GM18909 (cell line): ENCODE results near the gene PDE3B.

Source experiments
- ATAC-seq: cut with Tn5 transposase; IDR thresholded peaks from one replicate; pipeline ENCODE4 v1.9.1; 2021; ENCODE audit warnings: mild to moderate bottlenecking; ENCODE audit not compliant: unreplicated experiment, poor library complexity

The PDE3B gene

DNA sequence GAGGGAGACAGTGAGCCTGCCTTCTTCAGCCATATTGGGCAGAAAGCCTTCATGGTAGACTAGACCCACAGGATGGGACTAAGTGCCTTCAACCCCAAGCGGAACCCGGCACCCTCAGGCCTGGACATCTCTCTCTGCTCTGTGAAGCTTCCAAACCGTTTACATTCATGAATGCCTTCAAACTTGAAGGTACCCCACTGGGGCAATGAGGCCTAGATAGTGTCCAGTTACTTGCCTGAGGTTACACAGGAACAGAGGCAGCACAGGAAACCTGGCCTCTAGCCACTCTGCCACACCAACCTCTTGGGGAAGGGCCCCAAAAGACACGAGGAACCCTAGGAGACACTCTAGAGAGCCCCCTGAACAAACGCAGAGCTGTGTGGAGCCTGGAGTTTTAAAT, 263.0 kb downstream of the PDE3B start:
- ATAC-seq: no peak

- no peak for ATAC-seq
Measured at GRCh38 chr11:14906993-14907392, 263.4 kb downstream of the PDE3B start.

DNA sequence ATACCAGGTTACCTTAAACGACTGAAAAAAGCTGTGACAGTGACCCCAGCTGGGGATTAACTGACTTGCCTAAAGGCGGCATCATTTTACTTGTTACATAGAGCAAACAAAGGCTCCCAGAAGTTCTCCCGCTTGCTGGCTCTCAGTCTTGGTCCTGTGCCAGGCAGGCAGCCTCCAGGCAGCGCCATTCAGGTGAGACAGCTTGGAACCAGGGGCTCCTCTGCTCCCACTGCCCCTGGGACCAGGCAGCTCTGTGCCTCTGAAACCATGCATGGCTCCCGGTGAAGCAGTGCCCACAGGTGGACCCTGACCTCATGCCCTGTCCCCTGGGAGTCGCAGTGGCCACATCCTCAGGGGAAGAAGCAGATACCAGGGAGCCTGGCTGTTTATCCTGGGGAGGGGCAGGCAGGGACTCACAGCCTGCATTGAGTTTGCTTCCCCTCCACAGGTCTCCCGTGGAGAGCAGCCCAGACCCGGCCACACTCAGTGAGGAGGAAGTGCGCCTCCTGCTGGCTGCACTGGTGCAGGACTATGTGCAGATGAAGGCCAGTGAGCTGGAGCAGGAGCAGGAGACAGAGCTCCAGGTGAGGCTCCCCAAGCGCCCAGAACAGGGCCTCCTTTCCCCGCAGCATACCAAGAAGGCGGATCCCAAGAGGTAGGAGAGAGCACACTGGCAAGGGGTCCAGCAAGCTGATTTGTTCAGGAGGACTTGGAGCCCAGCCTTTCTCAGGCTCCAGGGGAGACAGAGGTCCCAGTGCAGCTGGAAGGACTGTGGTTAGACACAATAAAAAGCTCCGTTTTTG, 264.0 kb downstream of the PDE3B start:
- peak; percentile 53 for ATAC-seq

DNA sequence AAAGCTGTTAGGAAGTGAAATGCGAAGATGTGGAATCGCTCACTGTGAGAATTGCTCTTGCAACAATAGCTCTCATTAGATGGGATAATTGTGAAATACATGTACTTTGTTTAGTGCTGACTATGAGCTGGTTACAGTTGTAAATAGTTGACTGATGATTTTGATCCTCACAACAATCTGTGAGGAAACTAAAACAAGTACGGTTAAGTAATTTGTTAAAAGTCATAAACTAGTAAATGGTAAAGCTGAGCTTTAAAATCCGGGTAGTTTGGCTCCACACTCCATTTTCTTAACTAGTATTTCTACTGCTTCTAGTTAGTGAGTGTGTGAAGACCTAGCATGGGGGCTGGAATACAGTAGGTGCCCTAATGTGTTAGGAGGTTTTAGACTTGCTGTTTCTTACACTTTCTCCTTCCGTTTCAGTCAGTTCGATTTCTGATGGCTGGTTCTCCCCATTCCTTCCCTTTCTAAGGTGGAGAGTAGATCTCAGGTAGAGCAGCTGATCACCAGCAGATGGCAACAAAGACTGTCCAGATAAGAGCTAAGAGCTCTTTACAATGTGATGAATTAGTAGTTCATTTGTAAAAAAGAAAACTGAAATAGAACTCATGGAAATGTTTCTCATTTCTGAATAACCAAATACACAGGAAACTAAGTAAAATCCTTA, 264.7 kb downstream of the PDE3B start:
- ATAC-seq: no peak

GRCh38 chr11:14914536-14914935, 270.9 kb downstream of the PDE3B start:
- ATAC-seq: no peak

GRCh38 chr11:14916403-14916802, 272.8 kb downstream of the PDE3B start:
- ATAC-seq: no peak
